NCI-H2081 (cell line): Measurements from ENCODE around the gene ZNF17.
A peak's percentile ranks its signal among the peaks of the same experiment; 100 is the strongest.

Experiments
- DNase-seq, 2 experiments: peaks; one replicate each; lab custom pipeline; 2025; lab: John Stamatoyannopoulos, UW

ZNF17 gene

DNA sequence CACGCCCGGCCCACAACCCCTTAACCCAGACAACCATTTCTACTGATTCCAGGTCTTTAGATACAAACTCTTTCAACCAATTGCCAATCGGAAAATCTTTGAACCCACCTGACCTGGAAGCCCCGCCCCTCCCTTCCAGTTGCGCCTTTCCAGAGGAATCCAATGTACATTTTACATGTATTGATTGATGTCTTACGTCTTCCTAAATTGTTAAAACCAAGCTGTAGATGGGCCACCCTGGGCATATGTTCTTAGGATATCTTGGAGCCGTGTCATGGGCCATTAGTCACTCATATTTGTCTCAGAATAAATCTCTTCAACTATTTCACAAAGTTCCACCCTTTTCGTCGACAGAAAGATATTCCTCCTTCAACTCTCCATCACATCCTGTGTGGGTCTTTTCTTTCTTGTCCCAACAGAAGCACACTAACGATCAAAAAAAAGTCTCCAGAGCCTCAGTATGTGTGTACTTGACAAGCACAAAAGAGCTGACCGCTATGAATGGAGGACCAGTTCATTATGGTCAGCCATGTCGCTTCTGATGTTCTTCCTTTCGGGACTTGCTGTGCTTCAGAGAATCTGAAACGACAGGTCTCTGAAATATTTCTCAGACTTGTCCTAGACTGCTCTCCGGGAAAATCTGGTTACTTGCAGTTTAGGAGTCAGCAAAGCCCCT is 23.6 kb downstream of the ZNF17 start:
- DNase-seq, result peak in 1 of 2 experiments; percentile 44

DNA sequence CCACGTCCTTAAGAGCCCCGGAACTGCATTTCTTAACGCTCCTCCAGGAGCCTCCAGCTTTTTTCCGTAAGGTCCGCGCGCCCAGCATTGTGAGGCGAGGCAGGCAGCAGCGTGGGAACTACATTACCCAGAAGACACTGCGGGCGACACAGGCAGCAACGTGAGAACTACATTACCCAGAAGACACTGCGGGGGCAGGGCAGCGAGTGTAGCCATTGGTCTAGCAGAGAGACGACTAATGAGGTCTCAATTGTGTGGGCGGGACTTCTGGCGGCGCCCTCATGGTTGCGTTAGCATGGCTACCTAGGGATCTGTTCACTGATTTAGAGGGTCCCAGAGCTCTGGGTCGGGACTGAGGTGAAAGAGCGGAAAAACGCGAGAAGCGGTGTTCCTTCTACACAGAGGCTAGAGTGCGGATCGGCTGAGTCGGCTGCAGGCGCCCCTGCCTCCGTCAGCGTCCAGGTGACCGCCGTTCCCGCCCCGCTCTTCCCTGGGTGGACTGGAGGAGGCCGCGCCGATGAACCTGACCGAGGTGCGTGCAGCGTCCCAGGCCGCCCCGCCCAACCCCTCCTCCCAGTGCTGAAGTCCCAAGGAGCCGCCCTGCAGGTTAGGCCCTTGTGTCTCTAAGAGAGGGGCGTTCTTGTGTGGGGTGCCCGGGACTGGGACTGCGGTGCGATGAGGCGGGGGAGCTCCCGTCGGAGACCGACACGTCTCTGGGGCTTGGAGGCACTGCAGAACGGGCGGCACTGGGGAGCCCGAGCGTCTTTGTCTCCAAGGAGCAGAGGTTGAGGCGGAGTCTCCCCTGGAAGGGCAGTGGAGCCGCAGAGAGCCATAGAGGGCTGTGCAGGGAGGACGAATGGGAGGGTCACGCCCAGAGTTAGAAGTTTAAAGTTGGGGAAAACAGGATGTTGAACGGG is 24.4 kb downstream of the ZNF17 start, which contains the start of gene ZNF749:
ZNF749 (plus strand) TSS at position 264 of the 917 bp plus-strand sequence; CDS start at position 518, 254 bp downstream.
- peak; percentile 96 to 98 for DNase-seq

DNA sequence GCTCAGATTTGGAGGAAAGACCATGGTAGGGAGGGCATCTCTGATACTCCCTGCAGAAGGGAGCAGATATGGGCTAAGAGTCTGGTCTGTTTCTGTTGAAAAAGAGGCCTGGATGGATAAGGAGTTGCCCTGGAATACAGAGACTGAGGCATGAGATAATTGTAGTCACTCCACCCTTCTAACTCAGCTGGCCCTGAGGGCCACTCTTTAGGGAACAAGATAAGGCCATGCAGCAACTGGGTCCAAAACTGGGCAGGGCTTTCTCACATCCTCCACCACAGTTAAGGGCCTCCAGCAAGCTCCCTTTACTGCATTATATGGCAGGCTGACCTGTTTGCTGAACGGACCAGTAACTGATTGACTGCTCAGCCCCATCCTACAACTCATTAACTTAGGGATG is 25.5 kb downstream of the ZNF17 start:
- no peak for DNase-seq

DNA sequence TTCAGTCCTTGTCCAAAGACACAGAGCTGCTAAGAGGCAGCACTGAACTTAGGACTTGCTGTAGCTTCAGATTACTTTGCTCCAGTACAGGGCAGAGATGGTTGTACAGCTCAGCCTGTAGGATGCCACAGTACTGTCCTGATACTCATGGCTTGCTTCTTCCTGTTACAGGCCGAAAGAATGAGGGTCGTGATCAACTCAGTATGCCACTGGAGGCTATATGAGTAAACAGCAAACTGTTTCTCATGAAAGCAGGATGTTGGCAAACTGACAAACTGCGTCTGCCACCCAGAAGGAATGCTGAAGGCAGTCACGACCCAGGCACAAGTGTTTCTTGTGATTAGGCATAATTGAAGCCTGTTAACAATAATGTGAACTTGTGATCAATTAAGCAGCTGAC is 27.0 kb downstream of the ZNF17 start:
- DNase-seq, result no peak

DNA sequence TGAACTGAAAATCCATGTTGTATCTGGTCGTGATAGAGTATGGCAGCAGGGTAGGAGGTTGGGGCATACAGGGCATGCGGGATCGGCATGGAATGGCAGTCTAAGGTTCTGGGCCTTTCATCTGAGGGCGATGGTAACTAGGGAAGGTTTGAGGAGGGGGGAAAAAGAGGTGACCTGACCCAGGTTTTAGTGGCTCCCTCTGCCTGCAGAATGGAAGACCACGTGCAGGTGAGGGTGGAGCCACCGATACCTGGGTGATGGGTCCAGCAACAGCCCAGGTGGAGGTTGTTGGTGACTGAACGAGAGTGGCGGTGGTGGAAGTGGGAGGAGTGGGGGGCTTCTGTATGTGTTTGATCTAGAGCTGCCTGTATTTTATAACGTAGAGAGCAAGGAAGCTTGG is 28.0 kb downstream of the ZNF17 start:
- DNase-seq, result no peak

DNA sequence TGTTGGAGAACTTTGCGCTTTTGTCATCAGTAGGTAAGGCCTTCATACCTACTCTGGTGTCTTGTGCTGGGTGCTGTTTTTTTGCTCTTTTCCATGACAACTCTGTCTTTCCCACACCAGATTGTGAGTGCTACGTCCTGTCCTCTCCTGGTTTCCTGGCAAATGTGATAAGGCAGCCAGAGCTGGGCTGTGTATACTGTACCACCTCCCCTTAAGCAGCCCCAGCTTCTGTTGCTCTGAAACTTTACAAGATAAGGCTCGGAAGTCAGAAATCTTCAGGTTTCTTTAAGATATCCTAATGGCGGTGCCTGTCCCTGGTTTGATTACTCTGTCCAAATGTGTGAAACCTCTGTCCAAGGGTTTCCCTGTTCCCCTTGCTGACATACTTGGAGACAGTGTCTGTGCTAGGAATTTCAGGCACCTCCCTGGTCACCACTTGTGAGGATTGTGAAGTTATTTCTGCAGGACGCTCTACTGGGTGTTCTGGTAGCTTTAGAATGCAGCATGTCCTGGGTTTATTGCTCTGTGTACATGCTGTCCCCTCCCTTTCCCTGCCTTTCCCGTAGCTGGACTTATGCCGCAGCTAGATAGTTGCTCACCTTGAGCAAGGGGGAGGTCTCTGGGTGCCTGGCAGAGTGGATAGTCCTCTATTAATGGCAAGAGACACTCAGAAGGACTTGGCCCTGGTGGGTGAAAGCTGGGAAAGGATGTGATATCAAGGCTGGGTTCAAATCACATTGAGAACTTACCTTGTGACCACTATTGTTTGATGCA is 31.2 kb downstream of the ZNF17 start:
- no peak for DNase-seq

DNA sequence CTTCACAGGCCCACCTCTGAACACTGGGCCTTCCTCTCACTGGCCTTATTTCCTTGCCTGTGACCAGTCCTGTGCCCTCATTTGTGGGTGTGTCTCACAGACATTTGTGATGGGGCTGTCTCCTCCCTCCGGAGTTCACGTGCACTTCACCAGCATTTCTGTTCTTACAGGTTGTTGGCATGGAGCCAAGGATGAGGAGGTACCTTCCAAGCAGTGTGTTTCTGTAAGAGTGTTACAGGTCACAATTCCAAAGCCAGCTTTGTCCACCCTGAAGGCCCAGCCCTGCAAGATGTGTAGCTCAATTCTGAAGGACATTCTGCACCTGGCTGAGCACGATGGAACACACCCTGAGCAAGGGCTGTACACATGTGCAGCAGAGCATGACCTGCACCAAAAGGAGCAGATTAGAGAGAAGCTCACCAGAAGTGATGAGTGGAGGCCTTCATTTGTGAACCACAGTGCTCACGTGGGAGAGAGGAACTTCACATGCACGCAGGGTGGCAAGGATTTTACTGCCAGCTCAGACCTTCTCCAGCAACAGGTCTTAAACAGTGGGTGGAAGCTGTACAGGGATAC is 32.2 kb downstream of the ZNF17 start:
- no peak for DNase-seq

DNA sequence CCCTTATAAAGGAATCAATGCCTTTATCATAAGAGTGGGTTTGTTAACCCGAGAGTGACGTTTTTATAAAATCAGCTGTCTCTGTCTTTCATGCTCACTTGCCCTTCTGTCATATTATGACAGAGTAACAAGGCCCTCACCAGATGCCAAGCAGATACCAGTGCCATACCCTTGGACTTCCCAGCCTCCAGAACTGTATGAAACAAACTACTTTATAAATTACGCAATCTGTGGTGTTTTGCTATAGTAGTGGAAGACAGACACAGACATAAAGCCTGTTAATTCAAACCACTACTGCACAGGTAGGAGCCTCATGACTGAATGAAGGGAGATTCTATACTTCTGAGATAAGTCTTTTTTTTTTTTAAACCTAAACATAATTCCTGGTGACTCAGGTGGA is 41.3 kb downstream of the ZNF17 start:
- DNase-seq, result no peak

DNA sequence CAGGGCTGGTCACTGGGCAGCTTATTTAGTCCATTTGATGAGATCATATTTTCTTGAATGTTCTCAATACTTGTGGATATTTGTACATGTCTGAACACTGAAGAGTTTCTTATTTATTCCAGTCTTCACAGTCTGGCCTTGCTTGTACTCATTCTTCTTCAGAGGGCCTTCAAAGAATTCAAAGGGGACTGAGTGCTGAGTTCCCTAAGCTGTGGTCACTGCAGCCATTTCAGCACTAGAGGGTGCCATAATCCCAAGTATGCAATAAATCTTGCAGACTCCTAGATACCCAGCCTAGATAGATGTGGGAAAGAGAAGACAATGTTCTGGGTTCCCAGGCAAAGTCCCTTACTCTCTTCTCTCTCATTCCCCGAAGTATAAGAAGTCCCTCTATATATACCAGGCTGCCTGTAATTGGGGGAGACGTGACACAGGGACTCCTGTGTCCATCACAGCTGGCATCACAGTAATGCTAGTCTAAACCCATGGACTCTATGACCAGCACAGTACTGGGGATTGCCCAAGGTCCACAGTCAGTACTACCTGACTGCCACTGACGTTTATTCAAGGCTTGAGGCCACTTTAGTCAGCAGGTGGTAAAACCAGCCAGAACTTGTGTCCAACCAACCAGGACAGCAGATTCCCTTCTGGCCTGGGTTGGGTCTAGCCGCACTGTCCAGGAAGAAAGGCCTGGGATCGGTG is 54.9 kb downstream of the ZNF17 start:
- peak; percentile 25 for DNase-seq

DNA sequence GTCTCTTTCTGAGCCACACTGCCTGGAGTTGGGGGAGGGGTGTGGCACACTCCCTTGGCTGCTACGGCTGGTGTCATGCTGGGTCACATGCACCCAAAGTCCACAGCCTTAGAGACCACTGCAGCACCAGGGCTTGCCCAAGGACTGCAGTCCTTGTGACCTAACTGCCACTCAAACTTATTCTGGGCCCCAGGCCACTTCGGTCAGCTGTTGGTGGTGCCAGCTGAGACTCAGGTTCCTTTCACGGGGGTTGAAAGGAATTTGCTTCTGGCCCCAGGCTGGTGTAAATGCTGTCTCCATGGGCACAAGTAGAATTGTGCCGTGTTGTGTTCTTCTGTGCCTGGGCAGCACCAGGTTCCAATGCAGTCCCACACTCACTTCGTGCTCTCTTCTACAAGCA is 55.5 kb downstream of the ZNF17 start:
- DNase-seq, result no peak
